ENCODE data around the gene IGF1R.

Gene IGF1R

DNA sequence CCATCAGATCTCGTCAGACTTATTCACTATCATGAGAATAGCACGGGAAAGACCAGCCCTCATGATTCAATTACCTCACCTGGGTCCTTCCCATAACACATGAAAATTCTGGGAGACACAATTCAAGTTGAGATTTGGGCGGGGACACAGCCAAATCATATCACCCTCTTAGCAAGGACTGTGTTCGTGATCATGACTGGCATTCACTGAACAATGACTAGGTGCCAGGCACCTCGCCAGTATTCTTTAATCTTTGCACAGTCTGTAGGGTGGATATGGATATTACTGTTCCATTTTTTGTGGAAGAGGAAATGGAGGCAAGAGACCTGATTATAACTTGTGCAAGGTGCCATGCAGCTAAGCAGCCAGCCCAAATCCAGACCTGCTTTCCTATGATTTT, 77.5 kb downstream of the IGF1R start:
- DNase-seq (ENCODE audit: low read depth), result no peak

GRCh38 chr15:98727115-98728040, 79.0 kb downstream of the IGF1R start:
- DNase-seq (ENCODE audit: low read depth), result no peak

DNA sequence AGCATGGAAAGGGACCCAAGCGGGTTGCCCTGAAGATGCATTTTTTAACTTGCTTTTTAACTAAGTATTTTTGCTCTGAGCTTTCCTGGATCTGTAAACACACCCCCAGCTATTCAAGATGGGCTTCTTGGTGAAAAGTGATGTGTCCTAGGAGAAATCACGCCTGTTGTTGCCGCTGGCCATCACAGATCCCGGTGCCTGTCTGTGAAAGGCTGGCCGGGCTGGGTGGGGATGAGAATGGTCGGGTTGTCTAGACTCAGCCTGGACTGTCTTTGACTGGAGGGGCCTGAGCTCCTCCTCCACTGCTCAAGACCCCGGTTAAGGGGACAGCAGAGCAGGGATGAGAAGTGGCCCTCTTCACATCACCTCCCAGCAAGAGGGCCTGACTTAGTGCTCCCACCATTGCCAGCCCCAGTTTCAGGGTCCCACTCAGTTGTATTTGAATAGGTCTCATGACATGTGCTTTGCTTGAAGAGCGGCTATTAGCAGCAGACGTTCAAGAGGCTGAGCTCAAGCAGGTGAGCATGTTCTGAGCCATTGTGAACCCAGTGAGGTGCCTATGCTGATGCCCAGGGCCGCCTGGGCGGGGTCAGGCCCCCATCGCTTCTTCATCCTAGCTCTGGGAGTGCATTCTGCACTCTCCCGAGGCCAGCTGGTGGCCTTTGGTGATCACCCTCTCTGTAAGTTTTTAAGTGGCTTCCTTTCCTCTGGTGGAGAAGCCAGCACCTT, 79.9 kb downstream of the IGF1R start:
- no peak for DNase-seq (ENCODE audit: low read depth)

- no peak for DNase-seq (ENCODE audit: low read depth)
Observed at GRCh38 chr15:98728811-98729160, 80.4 kb downstream of the IGF1R start.

- no peak for DNase-seq (ENCODE audit: low read depth)
Observed at GRCh38 chr15:98729446-98730042, 81.2 kb downstream of the IGF1R start.

- DNase-seq (ENCODE audit: low read depth), result no peak
Observed at GRCh38 chr15:98730860-98731711, 82.7 kb downstream of the IGF1R start.

DNA sequence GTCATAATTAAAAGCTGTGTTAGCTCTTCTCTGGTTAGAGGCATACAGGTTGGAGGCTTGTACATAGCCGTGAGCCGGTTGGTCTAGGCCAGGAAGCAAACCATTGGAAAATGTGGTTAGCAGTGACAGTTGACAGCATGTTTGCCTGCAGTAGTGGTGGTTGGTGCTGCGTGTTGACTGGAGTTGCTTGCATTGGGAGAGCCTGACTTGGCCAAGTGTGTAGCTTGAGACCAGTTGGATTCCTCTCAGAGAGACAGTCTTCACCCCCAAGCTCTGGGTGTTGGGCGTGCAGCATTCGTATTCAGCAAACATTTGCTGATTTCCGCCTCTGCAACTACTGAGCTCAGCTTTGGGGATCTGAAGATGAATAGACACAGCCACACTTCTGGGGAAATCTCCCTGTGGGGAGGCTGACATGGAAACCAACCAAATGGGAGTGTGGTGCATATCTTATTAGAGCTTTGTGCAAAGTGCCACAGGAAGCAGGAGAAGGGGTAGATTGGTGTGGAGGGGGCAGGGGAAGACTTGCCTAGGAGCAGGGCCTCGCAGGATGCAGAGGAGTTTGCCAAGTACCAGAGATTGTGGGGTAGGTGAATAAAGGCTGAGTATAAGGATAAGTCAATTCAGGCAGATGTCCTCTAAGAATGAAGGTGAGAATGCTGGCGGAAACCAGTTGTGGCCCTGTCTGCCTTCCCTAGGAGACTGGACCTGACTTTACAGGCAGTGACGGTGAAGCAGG, 83.5 kb downstream of the IGF1R start:
- DNase-seq (ENCODE audit: low read depth), result no peak

GRCh38 chr15:98733098-98733497, 84.8 kb downstream of the IGF1R start:
- DNase-seq (ENCODE audit: low read depth), result no peak

GRCh38 chr15:98734466-98735199, 86.3 kb downstream of the IGF1R start:
- DNase-seq (ENCODE audit: low read depth), result no peak

DNA sequence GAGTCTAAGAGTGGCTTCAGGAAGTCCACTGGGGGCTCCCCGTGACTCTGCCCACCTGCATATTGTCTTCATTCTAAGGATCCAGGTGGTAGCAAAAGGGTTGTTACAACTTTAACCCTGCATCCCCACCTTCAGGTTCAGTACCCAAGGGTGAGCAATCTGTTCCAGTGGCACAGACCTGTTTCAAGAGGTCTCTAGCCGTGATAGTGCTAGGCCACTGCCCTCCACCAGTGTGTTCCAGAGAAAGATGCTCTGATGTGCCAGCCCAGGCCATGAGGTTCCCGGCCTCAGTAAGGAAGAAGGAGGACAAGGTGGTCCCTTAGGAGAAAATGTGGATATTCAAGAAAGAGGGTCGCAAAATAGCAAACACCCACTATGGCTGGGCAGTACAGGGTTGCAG, 87.0 kb downstream of the IGF1R start:
- no peak for DNase-seq (ENCODE audit: low read depth)

GRCh38 chr15:98735895-98736617, 87.7 kb downstream of the IGF1R start:
- no peak for DNase-seq (ENCODE audit: low read depth)

DNA sequence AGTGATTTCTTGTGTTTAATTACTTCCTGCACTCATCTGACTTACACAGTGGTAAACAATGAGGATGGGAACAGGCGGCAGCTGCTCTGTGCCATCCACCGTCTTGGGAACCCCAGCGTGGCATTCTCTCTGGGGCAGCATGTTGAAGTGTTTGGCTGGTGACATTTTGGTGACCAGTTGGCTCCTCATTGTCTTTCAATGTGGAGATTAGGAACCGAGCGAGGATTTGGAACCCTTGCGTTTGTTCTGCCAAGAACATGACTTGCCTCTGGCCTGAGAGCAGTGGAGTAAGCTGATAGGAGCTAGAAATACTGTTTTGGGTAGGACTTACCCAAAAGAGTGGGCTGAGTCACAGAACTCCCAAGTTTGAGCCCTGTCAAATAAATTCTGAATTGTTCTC, 88.8 kb downstream of the IGF1R start:
- no peak for DNase-seq (ENCODE audit: low read depth)

DNA sequence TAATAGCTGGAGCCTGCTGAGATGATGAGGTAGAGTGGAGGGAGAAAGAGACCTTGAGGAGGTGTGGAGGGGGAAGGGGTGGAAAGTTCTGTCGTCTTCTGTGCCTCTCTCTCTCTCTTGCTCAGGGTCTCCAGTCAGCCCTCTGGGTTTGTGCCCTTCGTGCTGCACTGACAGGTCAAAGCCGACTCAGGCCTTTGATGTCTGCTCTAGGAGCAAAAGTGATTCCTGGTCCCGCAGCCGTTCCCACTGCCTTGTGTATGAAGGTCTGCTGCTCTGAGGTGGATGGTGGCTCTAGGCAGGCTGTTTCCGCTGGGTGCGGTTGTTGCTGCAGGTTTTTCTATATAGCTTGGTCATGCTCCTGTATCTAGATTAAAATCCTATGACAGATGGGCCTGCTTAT, 89.4 kb downstream of the IGF1R start:
- no peak for DNase-seq (ENCODE audit: low read depth)

DNA sequence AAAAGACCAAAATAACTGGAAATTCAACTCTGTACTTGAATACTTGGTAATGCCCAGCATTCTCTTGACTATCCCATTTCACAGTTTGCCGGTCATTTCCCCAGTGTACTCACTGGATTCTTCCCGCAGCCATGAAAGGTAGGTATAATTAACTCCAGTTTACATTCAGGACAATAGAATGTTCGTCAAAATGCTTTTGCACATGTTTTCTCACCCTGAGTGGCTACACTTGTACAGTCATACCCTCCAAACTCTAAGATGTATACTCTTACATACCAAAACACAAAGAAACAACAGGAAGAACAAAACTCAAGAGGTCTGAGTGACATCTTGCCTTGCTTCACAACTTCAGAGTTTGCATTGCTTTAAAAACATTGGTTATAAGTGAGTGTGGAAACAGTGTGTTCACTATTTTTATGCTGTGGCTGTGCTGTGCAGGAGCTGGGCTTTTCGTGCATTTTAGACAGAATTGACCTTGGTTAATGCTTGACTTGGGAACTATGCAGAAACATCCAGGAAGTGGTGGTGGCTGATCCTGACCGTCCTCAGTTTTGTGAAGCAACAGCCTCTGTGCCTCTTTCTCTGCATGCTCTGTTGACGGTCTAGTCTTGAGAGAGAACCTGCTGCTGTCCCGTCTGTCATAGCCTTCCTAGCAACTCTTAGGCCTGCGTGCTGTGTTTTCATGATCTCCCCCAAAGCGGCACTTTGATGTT, 90.5 kb downstream of the IGF1R start:
- no peak for DNase-seq (ENCODE audit: low read depth)

GRCh38 chr15:98740295-98740694, 92.0 kb downstream of the IGF1R start:
- no peak for DNase-seq (ENCODE audit: low read depth)

- no peak for DNase-seq (ENCODE audit: low read depth)
Observed at GRCh38 chr15:98740963-98741362, 92.6 kb downstream of the IGF1R start.

DNA sequence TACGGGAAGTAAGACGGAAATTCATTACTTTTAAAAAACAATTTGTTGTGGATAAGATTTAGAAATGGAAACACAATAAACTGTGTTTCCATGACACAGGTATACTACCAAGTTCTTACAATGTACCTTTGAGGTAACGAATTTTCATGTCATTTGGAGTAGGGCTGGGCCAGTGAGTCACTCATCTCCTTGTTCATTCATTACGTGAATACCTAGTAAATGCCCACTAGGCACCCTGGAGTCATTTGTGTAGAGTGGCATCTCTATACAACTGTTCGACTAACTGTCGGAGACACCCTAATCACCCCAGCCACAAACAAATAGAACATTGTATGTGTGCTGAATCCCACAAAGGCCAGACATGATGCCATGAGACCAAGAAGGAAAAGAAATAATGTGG, 94.8 kb downstream of the IGF1R start:
- DNase-seq (ENCODE audit: low read depth), result no peak

DNA sequence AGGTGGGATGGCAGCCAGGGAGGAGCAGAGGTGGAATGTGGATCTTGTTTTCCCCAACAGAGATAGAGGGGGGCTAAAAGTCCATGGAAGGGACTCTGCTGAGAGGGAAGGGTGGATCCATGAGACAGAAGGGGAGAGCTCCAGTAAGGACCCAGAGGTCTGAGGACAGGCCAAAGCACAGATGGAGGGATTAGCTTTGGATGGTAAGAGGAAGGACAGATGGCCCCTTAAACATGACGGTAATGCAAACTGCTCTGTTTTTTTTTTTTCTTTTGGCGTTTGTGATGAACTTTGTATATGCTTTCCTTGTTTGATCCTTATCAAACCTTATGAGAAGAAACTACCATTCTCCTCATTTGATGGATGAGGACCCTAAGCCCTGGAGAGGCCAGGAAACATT, 96.2 kb downstream of the IGF1R start:
- DNase-seq (ENCODE audit: low read depth), result no peak

GRCh38 chr15:98745179-98745578, 96.8 kb downstream of the IGF1R start:
- DNase-seq (ENCODE audit: low read depth), result no peak
